ENCODE results near the gene CEP170B.

Gene CEP170B

DNA sequence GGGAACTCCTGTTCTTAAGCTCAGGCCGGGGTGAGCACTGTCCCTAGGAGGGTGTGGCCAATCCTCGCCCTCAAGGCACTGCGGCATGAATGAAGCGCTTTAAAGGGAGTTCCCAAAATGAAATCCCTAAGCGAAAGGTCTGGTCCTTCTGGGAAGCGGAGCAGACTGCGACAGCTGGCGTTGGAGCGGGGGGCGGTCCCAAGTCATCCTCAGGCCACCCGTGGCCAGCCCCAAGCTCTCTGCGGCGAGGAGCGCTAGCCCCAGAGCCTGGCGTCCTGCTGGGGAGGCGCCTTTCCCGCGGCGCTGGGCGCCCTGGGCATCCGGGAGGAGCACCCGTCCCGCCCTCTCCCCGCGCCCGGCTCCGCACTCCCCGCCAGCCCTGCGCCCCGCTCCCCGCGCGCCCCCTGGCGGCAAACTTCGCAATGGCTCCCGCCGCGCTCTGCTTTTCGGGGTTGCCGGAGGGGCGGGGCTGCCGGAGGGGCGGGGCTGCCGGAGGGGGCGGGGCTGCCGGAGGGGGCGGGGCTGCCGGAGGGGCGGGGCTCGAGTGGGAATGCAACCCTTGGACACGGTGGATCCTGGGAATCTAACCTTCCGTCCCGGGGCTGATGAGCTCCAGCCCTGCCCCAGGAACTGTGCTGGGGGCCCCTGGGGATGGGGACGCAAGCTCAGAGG, 38.7 kb upstream of the CEP170B start:
- peak overlapping the region; percentile 51 for H3K4me3 ChIP-seq (replicated peaks; ENCODE audit: insufficient read depth, low read length)
- peak; percentile 62 to 82 for DNase-seq (ENCODE audit: low read depth in 1 of 2, low spot score in 1 of 2)
- peaks cover 9% of the 10 kb centered on the region for H3K27me3 ChIP-seq (ENCODE audit: insufficient read depth, poor library complexity, severe bottlenecking)
- no peak overlapping the region for H3K27ac ChIP-seq (replicated peaks)
- no peak for TF ChIP-seq POLR2AphosphoS5 (IDR thresholded peaks at IDR 0.05; ENCODE audit: low read depth)
- no peak for TF ChIP-seq GABPA (IDR thresholded peaks at IDR 0.05; ENCODE audit: low read depth)
- no peak for TF ChIP-seq CTCF (IDR thresholded peaks at IDR 0.05; ENCODE audit: insufficient read depth, low read length)
- no peak for TF ChIP-seq SPI1 (IDR thresholded peaks at IDR 0.05; ENCODE audit: borderline replicate concordance, low read depth)
- TF ChIP-seq, protein P1, sequence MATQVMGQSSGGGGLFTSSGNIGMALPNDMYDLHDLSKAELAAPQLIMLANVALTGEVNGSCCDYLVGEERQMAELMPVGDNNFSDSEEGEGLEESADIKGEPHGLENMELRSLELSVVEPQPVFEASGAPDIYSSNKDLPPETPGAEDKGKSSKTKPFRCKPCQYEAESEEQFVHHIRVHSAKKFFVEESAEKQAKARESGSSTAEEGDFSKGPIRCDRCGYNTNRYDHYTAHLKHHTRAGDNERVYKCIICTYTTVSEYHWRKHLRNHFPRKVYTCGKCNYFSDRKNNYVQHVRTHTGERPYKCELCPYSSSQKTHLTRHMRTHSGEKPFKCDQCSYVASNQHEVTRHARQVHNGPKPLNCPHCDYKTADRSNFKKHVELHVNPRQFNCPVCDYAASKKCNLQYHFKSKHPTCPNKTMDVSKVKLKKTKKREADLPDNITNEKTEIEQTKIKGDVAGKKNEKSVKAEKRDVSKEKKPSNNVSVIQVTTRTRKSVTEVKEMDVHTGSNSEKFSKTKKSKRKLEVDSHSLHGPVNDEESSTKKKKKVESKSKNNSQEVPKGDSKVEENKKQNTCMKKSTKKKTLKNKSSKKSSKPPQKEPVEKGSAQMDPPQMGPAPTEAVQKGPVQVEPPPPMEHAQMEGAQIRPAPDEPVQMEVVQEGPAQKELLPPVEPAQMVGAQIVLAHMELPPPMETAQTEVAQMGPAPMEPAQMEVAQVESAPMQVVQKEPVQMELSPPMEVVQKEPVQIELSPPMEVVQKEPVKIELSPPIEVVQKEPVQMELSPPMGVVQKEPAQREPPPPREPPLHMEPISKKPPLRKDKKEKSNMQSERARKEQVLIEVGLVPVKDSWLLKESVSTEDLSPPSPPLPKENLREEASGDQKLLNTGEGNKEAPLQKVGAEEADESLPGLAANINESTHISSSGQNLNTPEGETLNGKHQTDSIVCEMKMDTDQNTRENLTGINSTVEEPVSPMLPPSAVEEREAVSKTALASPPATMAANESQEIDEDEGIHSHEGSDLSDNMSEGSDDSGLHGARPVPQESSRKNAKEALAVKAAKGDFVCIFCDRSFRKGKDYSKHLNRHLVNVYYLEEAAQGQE (IDR thresholded peaks at IDR 0.05; ENCODE audit: insufficient replicate concordance, low read depth): no peak

DNA sequence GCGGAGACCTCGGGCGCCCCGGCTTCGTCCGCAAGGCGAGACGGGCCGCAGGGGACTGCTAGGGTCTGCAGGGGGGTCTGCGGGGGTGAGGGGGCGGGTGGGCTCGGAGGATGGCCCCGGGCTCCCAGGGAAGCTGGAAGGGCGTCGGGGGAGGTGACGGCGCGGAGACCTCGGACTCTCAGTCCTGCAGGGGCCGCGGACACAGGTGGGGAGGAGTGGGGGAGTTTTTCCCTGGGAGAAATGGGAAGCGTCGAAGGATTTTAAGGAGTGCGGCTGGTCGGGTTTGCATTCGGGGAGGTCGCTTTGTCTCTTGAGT, 38.2 kb upstream of the CEP170B start:
- Histone ChIP-seq H3K4me3 (replicated peaks; ENCODE audit: insufficient read depth, low read length) (peak overlapping the region; percentile 51), H3K27ac (replicated peaks) (no peak overlapping the region), H3K27me3 (ENCODE audit: insufficient read depth, poor library complexity, severe bottlenecking) (peaks cover 9% of the 10 kb centered on the region)
- TF ChIP-seq SPI1 (IDR thresholded peaks at IDR 0.05; ENCODE audit: borderline replicate concordance, low read depth) (no peak), GABPA (IDR thresholded peaks at IDR 0.05; ENCODE audit: low read depth) (no peak), POLR2AphosphoS5 (IDR thresholded peaks at IDR 0.05; ENCODE audit: low read depth) (no peak), CTCF (IDR thresholded peaks at IDR 0.05; ENCODE audit: insufficient read depth, low read length) (no peak)
- TF ChIP-seq, protein P1 (IDR thresholded peaks at IDR 0.05; ENCODE audit: insufficient replicate concordance, low read depth): no peak
- DNase-seq (ENCODE audit: low read depth in 1 of 2, low spot score in 1 of 2): no peak

- Histone ChIP-seq H3K27me3 (ENCODE audit: insufficient read depth, poor library complexity, severe bottlenecking) (peaks cover 9% of the 10 kb centered on the region), H3K4me3 (replicated peaks; ENCODE audit: insufficient read depth, low read length) (0 out of 2 replicates have a peak overlapping the region, but pooled peaks have one; percentile 51), H3K27ac (replicated peaks) (no peak overlapping the region)
- TF ChIP-seq, protein P1 (IDR thresholded peaks at IDR 0.05; ENCODE audit: insufficient replicate concordance, low read depth): no peak
- no peak for TF ChIP-seq SPI1 (IDR thresholded peaks at IDR 0.05; ENCODE audit: borderline replicate concordance, low read depth)
- TF ChIP-seq GABPA (IDR thresholded peaks at IDR 0.05; ENCODE audit: low read depth): no peak
- TF ChIP-seq POLR2AphosphoS5 (IDR thresholded peaks at IDR 0.05; ENCODE audit: low read depth): no peak
- TF ChIP-seq CTCF (IDR thresholded peaks at IDR 0.05; ENCODE audit: insufficient read depth, low read length): peak; percentile 28
- peak in 1 of 2 experiments; percentile 48 for DNase-seq (ENCODE audit: low read depth in 1 of 2, low spot score in 1 of 2)
These were observed 37.7 kb upstream of the CEP170B start for GRCh38 chr14:104827177-104828055.
